GM21447 (cell line): Measurements from ENCODE around the gene SLC4A3.

ENCODE experiments used
- ATAC-seq: cut with Tn5 transposase; IDR thresholded peaks from one replicate; pipeline ENCODE4 v1.9.1; 2021; ENCODE audit not compliant: unreplicated experiment

Gene SLC4A3

GRCh38 chr2:219627103-219628100 lies at the start of gene SLC4A3:
Gene SLC4A3, plus strand, starts transcription at chr2:219627630. Its CDS starts 363 bp downstream, at chr2:219627993.
- ATAC-seq: no peak

- ATAC-seq: no peak
These were observed 48.4 kb upstream of the SLC4A3 start for GRCh38 chr2:219578811-219579613.

- no peak for ATAC-seq
These were observed 46.1 kb upstream of the SLC4A3 start for GRCh38 chr2:219581346-219581745.

- ATAC-seq: no peak
These were observed 36.3 kb upstream of the SLC4A3 start for GRCh38 chr2:219591091-219591490.

GRCh38 chr2:219592736-219593135 lies 34.7 kb upstream of the SLC4A3 start:
- ATAC-seq: no peak

GRCh38 chr2:219593154-219593553 lies 34.3 kb upstream of the SLC4A3 start:
- no peak for ATAC-seq

- ATAC-seq: no peak
These were observed 32.2 kb upstream of the SLC4A3 start for GRCh38 chr2:219595256-219595655.

GRCh38 chr2:219596954-219597551 lies 30.4 kb upstream of the SLC4A3 start:
- ATAC-seq: peak; percentile 6

- ATAC-seq: peak; percentile 94
These were observed 29.7 kb upstream of the SLC4A3 start, which contains the start of gene STK11IP for GRCh38 chr2:219597552-219598307. Gene STK11IP, plus strand, starts transcription at chr2:219597857. Its CDS starts 263 bp downstream, at chr2:219598120.

- no peak for ATAC-seq
These were observed 28.9 kb upstream of the SLC4A3 start for GRCh38 chr2:219598308-219599078.

GRCh38 chr2:219603771-219604170 lies 23.7 kb upstream of the SLC4A3 start:
- ATAC-seq: no peak

GRCh38 chr2:219605607-219605954 lies 21.8 kb upstream of the SLC4A3 start:
- ATAC-seq: no peak

- ATAC-seq: no peak
These were observed 19.5 kb upstream of the SLC4A3 start for GRCh38 chr2:219607931-219608330.

GRCh38 chr2:219608399-219608964 lies 18.9 kb upstream of the SLC4A3 start:
- no peak for ATAC-seq

GRCh38 chr2:219609149-219609750 lies 18.2 kb upstream of the SLC4A3 start:
- ATAC-seq: no peak

GRCh38 chr2:219611306-219611705 lies 16.1 kb upstream of the SLC4A3 start:
- no peak for ATAC-seq

- ATAC-seq: no peak
These were observed 15.4 kb upstream of the SLC4A3 start for GRCh38 chr2:219611866-219612576.

- peak; percentile 50 for ATAC-seq
These were observed 14.7 kb upstream of the SLC4A3 start for GRCh38 chr2:219612577-219613286.
